Left lobe of liver (tissue), 2 donors: ENCODE data around the gene GRAMD2B. TPM values are rescaled to one million over a fixed set of nuclear protein-coding genes. Genes with fewer than 3 reads are reported as not detected.
A peak's percentile ranks its signal among the peaks of the same experiment; 100 is the strongest.
"Not testable (repeated sequence)": the region's sequence is repeated elsewhere in the genome, so short reads cannot be mapped to it uniquely, and the experiment has no call there.

ENCODE experiments used
- ATAC-seq: fragments of 200-7000 bp; cut with Tn5 transposase; one replicate; pipeline ENCODE4 v1.9.1; 2020; ENCODE audit warnings: mild to moderate bottlenecking, moderate library complexity
- DNase-seq: peaks from one replicate; pipeline ENCODE4 v3.0.0-alpha.2; 2020; ENCODE audit warnings: low spot score
- total RNA-seq: library from RNA; stranded (reverse); gene quantifications from one replicate; pipeline ENCODE4 v1.2.1, GENCODE V29; 2021
- donor health status: DM: no; HTN: no; CAD: no; lungs with moderate emphysema.
- donor health status: DM: no; HTN: yes; CAD: no.

The GRAMD2B gene, protein sequence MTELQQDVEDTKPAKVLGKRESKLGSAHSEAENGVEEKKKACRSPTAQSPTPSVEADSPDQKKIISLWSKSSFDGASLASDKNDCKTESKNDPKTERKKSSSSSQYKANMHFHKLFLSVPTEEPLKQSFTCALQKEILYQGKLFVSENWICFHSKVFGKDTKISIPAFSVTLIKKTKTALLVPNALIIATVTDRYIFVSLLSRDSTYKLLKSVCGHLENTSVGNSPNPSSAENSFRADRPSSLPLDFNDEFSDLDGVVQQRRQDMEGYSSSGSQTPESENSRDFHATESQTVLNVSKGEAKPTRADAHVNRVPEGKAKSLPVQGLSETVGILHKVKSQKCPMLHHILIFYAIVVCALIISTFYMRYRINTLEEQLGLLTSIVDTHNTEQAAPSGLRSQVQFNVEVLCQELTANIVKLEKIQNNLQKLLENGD
- total RNA-seq, result 18.7 TPM

DNA sequence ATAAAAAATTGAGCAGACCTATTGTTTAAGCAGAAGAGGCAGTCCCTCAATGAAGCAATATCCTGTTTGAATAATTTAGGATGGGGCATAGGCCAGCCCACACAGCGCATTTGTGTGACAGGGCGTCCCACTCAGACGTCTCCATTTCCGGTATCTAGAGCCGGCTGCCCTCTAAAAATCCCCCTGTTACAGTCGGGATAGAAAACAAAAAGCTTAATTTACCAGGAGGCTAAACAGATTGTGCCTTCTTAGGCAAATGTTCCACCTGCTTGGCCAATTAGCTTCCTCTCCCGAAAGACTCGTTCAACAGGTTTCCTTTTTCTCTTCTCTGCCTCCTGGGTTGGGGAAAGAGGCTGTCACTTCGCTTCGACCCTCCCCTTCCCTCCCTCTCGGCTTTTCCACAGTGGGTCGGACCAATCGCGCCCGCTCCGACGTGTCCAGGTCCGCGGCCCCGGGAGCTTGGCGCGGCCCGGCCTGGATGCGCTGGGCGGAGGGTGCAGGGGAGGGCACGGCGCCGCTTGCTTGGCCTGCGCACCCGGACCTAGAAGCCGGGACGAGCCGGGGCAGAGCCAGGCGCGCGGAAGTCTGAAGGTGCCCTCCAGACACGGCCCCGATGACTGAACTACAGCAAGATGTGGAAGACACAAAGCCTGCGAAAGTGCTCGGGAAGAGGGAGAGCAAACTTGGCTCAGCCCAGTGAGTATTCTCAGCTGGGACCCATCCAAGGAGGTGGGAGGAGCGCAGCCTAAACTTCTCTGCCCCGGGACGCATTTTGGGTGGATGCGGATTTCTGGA lies at the start of gene GRAMD2B:
TSS of gene GRAMD2B (plus strand) at position 416 of the 795 bp plus-strand sequence. CDS start at position 614, 198 bp downstream.
- peak; percentile 97 for ATAC-seq
- DNase-seq, result peak; percentile 84

DNA sequence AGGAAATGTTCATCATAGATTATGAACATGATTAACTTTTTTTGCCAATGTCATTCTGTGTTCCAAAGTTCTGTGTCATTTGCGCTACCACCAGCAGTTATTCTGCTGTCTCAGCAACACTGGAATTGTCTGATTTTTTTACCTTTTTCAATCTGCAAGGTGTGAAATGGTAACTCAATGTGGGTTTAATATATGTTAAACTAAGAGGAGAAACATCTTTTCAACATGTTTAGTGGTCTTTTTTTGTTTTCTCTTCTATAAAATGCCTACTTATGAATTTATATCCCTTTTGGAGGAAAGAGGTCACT lies 49.1 kb upstream of the GRAMD2B start:
- ATAC-seq (peak; percentile 11), DNase-seq (no peak)

DNA sequence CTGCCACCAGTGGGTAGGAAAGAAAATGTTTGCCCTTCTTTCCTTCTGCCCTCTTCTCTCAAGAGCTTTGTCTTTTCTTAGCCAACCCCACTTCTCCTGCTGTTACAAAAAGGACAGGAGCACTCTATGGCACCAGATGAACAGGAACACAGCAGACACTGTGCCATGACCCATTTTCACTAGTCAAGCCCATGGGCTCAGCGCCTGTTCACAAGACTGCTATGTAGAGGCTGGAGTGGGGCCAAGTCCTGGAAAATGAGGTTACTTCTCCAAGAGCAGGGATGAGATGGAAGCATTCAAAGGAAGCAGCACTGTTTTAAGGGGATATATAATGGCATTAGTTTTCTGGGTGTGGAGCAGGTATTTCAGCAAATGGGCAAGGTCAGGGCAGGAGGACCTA lies 46.8 kb upstream of the GRAMD2B start:
- DNase-seq (peak; percentile 71), ATAC-seq (peak; percentile 52)

DNA sequence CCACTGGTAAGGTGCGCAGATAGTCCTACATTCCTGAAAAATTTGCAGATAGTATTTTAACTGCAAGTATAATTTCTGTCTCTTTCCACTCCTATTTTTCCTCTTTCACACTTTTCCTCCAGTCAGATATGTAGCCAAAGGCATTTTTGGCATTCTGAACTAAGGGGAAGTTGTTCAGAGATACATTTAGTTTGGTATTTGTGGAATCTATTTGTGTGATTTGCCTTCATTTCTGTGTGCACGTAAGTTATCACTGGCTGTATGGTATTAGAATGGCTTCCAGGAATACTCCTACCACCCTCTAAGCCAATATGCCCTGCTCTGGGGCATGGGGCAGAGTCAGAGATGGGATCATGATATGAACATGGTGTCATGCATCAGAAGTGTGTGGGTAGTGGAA lies 45.8 kb upstream of the GRAMD2B start:
- no peak for ATAC-seq

DNA sequence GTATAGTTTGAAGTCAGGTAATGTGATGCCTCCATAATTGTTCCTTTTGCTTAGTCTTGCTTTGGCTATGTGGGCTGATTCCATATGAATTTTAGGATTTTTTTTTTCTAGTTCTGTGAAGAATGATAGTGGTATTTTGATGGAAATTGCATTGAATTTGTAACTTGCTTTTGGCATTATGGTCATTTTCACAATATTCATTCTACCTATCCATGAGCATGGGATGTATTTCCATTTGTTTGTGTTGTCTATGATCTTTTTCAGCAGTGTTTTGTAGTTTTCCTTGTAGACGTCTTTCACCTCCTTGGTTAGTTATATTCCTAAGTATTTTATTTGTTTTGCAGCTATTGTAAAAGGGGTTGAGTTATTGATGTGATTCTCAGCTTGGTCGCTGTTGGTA lies 42.9 kb upstream of the GRAMD2B start:
- not testable (repeated sequence) for ATAC-seq, DNase-seq

More for the DNA sequence above, 45.8 kb upstream of the GRAMD2B start:
- DNase-seq, result no peak

DNA sequence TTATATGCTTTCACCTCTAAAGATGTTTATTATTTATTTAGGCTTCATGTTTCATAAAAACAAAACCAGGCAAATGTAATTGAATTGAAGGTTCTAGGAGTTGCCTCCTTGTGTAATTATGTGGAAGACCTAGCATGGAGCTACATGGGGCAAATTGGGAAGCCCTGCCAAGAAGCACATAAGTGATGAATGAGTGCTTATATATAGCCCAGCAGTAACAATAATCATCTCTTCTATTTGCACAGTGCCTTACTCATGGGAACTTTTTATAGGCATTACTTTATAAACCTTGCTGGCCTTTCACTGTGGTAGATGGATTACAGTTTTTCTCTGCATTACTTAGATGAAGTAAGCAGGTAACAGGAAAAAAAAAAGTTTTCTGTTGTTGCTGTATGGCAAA lies 40.0 kb upstream of the GRAMD2B start:
- DNase-seq (no peak), ATAC-seq (no peak)

DNA sequence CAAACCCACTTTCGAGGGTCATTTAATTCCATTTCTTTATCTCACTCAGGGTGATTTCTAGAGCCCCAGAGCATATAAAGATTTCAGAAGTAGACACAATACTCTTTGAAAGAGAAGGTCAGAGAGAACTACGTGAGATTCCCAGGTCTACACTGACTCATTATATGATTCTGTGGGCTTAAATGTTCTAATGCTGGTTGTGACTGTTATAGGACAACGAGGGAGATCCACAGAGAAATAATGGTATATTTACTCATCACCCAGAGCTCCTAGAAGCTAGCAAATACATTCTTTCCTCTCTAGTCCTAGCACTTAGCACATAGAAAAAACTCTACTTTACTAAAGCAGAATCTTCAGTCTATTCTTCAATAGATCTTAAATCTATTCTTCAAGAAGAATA lies 39.4 kb upstream of the GRAMD2B start:
- DNase-seq (no peak), ATAC-seq (no peak)

DNA sequence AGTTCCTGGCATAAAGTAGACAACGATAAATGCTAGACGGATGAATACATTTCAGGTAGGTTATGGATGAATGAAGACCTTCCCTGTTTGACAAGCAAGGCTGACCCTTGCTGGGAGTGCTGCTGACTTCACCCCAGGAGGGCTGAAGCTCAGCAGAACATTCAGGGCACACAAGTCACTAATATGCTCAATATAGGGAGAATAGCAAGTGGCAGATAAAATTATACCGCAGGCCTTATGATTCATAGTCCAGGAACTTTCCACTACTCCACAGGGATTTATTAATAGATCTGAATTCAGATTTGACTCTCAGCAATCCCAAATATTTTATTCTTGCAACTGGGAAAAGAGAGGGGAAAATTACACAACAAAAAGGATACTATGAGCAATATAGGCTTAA lies 38.2 kb upstream of the GRAMD2B start:
- DNase-seq (no peak), ATAC-seq (no peak)

DNA sequence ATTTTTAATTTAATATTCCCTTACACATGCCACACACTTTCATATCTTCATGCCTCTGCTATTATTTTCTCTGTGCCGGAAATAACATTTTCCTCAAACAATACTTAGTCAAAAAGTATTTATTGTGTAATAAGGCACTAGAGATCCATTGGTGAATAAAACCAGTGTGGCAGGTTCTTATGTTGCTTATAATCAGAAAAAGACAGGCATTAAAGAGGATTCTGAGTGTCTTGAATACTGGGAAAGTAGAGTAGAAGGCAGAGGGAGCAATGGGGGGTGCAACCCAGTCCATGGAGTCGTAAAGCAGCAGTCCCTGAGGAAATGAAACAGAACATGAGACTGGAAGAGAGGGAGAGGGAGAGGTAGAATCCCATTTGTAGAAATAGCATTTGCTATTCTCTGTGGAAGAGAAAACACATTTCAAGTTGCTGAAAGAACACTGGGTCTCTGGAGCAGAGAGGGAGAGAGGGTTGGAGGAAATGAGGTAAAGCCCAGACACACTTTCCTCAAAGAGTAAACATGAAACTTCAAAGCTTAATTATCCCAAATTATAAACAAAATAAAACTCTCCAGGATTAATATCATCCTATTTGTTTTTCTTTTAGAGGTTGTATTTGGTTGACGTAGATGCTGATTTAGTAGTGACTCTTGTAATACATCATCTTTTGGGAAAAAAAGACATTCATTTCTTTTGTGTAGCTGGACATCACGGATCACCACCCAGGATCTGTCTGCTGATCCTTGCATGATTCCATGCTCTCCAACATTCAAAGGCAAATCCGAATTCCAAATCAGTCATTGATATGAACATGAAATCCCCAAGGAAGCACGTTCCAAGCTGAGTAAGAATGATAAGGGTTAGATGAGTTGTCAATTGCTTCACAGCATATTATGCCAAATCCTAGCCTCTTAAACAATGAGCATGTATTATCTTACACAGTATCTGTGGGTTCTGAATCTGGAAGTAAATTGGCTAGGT lies 37.4 kb upstream of the GRAMD2B start:
- ATAC-seq (no peak), DNase-seq (no peak)

DNA sequence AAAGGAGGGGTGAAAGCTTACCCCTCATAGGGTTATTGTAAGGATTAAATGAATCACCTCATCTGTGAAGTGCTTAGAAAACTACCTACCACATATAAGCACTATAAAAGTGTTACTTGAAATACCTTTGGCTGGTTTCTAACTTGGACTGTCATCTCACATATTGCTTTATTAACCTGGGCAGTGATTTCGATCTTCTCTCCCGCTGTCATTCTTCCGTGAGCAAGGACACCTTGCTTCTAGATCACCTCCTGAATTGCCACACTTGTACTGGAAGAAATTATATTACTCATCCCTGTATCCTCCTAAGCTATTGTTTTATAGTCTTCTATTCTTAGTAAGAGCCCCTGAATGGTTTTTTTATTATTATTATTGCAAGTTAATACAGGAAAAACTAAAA lies 34.0 kb upstream of the GRAMD2B start:
- DNase-seq (no peak), ATAC-seq (no peak)

DNA sequence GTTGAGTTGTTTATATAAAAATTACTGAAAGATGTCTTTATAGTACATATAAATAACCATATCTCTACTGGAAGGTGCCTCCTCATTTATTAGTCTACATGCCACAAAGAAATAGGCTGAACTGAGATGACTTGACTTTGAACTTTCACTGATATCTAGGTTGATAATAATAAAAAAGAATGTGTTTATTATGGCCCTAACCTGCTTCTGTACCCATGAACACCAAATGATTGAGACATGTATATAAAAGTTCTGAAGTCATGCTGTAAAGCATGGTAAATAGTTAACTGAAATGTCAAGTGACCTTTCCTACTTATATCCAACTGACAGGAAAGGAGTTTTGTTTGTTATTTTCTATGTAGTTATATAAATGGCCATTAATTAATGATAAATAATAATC lies 33.2 kb upstream of the GRAMD2B start:
- no peak for ATAC-seq
- DNase-seq, result no peak

DNA sequence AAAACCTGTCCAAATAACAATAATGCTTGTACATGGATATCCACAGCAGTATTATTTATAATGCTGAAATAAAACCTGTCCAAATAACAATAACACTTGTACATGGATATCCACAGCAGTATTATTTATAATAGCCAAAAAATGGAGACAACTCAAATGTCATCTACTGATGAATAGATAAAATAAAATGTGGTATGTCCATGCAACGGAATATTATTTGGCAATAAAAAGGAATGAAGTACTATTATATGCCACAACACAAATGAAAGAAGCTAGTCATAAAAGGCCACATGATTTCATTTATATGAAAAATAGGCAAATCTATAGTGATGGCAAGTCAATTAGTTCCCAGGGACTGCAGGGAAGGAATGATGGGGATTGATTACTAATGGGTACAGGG lies 31.8 kb upstream of the GRAMD2B start:
- DNase-seq (no peak), ATAC-seq (no peak)

DNA sequence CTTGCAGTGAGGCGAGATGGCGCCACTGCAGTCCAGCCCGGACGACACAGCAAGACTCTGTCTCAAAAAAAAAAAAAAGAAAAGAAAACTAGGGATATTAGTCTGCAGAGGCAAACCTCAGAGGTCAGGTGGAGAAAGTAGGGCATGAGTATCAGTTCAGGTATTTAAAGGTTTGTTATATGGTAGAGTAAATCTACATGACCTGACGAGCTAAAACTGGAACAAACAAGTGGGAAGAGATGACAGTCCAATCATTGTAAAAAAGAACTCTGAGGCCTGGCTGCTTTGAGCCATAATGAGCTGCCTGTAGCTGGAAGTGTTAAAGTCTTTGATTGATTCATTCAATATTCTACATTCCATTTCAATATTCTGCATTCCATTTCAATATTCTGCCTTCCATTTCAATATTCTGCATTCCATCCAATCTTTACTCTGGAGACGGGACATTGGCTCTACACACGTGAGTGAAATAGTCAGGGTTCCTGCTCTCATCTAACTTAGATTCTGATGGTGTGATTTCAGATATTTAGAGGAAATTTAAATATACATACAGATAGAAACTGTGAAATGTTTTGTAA lies 28.9 kb upstream of the GRAMD2B start:
- DNase-seq (no peak), ATAC-seq (no peak)

DNA sequence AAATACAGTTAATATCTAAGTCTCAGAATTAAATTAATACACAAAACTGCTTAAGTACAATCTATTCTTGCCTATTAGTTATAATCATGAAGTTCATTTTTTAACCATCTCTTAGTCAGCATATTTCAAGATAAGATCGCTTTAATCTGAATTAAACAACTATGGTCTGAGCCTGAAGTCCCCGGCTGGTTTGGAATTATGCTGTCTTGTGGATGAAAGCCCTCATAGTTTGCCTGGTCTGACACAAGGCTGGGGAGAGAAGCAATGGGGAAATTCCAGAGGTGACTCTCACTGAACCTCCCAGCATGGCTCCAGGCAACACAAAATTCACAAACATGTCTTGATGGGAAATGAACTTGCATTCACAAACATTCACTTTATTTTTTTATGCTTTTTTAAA lies 28.0 kb upstream of the GRAMD2B start:
- peak; percentile 37 for ATAC-seq
- DNase-seq, result no peak

DNA sequence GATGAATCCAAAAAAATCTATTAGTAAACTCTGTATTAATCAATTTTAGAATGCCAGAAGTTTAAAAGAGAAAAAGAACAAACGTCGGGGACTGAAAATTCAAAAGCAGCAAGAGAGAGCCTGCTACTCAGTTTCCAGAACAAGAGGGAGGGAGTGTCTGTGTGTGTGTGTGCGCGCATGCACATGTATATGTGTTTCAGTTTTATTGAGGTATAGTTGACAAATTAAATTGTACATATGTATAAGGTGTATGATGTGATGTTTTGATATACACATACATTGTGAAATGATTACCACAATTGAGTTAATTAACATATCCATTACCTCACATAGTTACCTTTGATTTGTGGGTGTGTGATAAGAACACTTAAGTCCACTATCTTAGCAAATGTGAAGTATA lies 27.6 kb upstream of the GRAMD2B start:
- DNase-seq, result no peak
- no peak for ATAC-seq

DNA sequence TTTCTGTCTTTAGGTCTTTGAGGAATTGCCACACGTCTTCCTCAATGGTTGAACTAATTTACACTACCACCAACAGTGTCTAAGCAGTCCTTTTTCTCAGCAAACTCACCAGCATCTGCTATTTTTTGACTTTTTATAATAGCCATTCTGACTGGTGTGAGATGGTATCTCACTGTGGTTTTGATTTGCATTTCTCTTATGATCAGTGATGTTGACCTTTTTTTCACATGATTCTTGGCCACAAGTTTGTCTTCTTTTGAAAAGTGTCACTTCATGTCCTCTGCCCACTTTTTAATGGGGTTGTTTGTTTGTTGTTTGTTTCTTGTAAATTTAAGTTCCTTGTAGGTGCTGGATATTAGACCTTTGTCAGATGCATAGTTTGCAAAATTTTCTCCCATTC lies 26.5 kb upstream of the GRAMD2B start:
- not testable (repeated sequence) for ATAC-seq, DNase-seq

DNA sequence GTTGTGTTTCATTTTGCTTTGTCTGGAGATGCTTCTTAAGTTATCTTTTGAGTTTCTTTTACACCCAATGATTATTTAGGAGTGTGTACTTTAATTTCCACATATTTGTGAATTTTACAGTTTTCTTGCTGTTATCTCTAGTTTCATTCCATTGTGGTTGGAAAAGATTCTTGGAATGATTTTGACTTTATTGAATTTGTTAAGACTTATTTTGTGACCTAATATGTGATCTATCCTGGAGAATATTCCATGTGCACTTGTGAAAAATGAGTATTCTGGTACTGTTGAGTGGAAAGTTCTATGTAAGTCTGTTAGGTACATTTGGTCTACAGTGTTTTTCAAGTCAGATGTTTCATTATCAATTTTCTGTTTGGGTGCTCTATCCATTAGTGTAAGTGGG lies 24.4 kb upstream of the GRAMD2B start:
- ATAC-seq (no peak), DNase-seq (no peak)

DNA sequence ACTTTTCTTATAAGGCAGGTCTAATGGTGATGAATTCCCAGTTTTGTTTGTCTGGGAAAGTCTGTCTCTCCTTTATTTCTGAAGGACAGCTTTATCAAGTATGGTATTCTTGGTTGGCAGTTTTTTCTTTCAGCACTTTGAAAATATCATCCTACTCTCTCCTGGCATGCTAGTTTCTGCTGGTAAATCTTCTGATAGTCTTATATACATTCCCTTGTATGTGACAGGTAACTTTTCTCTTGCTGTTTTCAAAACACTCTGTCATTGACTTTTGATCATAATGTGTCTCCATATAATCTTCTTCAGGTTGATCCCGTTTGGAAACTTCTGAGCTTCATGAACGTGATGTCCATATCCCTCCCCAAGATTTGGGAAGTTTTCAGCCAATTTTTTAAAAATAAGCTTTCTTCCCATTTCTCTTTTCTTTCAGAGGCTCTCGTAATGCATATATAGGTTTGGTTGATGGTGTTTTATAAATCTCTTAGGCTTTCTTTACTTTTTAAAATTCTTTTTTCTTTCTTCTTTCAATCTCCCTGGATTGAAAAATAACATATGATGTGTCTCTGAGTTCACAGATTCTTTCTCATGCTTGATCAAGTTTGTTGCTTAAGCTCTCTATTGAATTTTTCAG lies 22.5 kb upstream of the GRAMD2B start:
- ATAC-seq, result no peak
- DNase-seq, result no peak

DNA sequence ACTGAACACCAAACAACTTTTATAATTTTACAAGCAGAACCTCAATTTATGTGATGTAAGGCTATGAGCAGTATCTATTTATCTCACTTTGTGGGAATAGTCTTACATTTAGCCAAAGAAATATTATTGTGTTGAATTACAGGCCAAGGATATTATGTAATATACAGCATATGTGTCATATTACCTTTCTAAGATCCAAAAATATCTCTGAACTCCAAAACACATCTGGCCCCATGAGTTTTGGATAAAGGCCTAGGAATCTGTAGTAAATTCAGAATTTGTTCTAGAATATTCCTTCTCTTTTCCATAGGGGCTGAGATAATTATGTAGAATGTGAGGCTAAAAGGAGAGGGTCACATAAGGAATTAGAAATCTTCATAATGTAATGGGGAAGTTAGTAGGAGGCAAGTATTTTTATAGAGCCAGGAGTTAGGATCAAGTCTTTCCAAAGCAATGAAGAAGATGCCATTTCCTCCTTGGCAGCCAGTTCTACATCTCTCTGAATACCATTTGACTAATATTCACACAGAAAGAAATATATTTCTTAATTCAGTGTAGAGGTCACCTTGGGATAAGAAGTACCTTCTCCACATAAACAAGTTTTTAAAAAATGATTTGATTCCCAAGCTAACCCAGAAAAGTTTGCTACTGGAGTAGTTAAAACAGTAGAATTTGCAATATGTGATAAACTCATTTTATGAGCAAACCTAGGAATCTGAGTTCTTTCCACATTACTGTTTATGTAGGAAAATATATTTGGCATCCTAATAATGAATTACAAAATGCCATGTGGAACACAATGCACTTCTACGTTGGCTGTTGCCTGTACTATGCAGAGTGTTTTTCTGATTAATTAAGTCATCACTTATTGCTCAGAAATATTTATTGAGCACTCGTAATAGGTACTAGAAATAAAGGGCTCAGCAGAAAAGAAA lies 20.3 kb upstream of the GRAMD2B start:
- DNase-seq (no peak), ATAC-seq (no peak)
